Neural cell (in vitro differentiated cells): ENCODE data around the gene RIMKLB. TPM values are rescaled to one million over a fixed set of nuclear protein-coding genes. Genes with fewer than 3 reads are reported as not detected.

ENCODE experiments used
- H2AFZ ChIP-seq: fragments of 200-600, 300-800 bp; sonication (generic), shearing (Covaris generic); 2 replicates; pipeline ENCODE4 v1.6.0; 2014; ENCODE audit warnings: low read depth, mild to moderate bottlenecking, antibody characterized with exemption, low read length, moderate library complexity
- H3F3A ChIP-seq: fragments of 200-600 bp; shearing (Covaris generic); 2 replicates; pipeline ENCODE4 v1.6.1; 2016; ENCODE audit warnings: mild to moderate bottlenecking, moderate library complexity, mixed read lengths, antibody characterized with exemption, low read length; ENCODE audit not compliant: insufficient read depth, poor library complexity, severe bottlenecking
- H3K27ac ChIP-seq: fragments of 200-600, 300-800 bp; sonication (generic), shearing (Covaris generic); 2 replicates; pipeline ENCODE4 v1.5.1; 2014; ENCODE audit warnings: mild to moderate bottlenecking, low read length, moderate library complexity
- H3K27me3 ChIP-seq: fragments of 300-800, 200-600 bp; sonication (generic), shearing (Covaris generic); 2 replicates; pipeline ENCODE4 v1.6.0; 2014; ENCODE audit warnings: mild to moderate bottlenecking, low read depth, low read length, moderate library complexity; ENCODE audit not compliant: insufficient read depth
- H3K36me3 ChIP-seq: fragments of 300-800, 200-600 bp; sonication (generic), shearing (Covaris generic); 2 replicates; pipeline ENCODE4 v1.5.1; 2014; ENCODE audit warnings: mild to moderate bottlenecking, antibody characterized with exemption, low read length, moderate library complexity; ENCODE audit not compliant: insufficient read depth
- H3K4me2 ChIP-seq: fragments of 300-800, 200-600 bp; sonication (generic), shearing (Covaris generic); 2 replicates; pipeline ENCODE4 v1.6.0; 2014; ENCODE audit warnings: mild to moderate bottlenecking, low read length
- H3K4me3 ChIP-seq: fragments of 300-800, 200-600 bp; sonication (generic), shearing (Covaris generic); 2 replicates; pipeline ENCODE4 v1.5.1; 2014; ENCODE audit warnings: mild to moderate bottlenecking, low read length, moderate library complexity
- H3K79me2 ChIP-seq: fragments of 200-600 bp; shearing (Covaris generic); replicated peaks from 2 replicates; pipeline ENCODE4 v1.6.0; 2014; ENCODE audit warnings: mild to moderate bottlenecking, low read length, moderate library complexity; ENCODE audit not compliant: insufficient read depth
- H3K9ac ChIP-seq: fragments of 300-800, 200-600 bp; sonication (generic), shearing (Covaris generic); 2 replicates; pipeline ENCODE4 v1.6.1; 2016; ENCODE audit warnings: mild to moderate bottlenecking, low read length, mixed read lengths
- H3K9me2 ChIP-seq: fragments of 200-600 bp; shearing (Covaris generic); 2 replicates; pipeline ENCODE4 v1.6.1; 2016; ENCODE audit warnings: mild to moderate bottlenecking, low read length, mixed read lengths; ENCODE audit not compliant: insufficient read depth
- H3K9me3 ChIP-seq: fragments of 200-600, 300-800 bp; sonication (generic), shearing (Covaris generic); 2 replicates; pipeline ENCODE4 v1.6.1; 2016; ENCODE audit warnings: mild to moderate bottlenecking, mixed run types, low read length, moderate library complexity, mixed read lengths
- H4K20me1 ChIP-seq: fragments of 200-600 bp; shearing (Covaris generic); 2 replicates; pipeline ENCODE4 v1.6.1; 2016; ENCODE audit warnings: mild to moderate bottlenecking, mixed run types; ENCODE audit not compliant: insufficient read depth
- EP300 ChIP-seq: fragments of 450-650 bp; conservative IDR thresholded peaks from 2 replicates; pipeline ENCODE4 v1.6.1; 2014; ENCODE audit warnings: antibody characterized with exemption, mild to moderate bottlenecking, moderate library complexity; ENCODE audit not compliant: poor library complexity, severe bottlenecking
- EZH2 ChIP-seq: fragments of 200-600, 300-800 bp; shearing (Covaris generic), sonication (generic); IDR thresholded peaks from 2 replicates; pipeline ENCODE4 v1.6.1; 2014; ENCODE audit warnings: antibody characterized with exemption, low read length, borderline replicate concordance, mild to moderate bottlenecking; ENCODE audit not compliant: insufficient read depth, poor library complexity, severe bottlenecking
- MXI1 ChIP-seq: fragments of 450-650 bp; conservative IDR thresholded peaks from 2 replicates; pipeline ENCODE4 v1.6.1; 2014; ENCODE audit warnings: antibody characterized with exemption, mild to moderate bottlenecking; ENCODE audit not compliant: poor library complexity, severe bottlenecking
- POLR2AphosphoS5 ChIP-seq: IDR thresholded peaks from 2 replicates; pipeline ENCODE4 v1.6.1; 2012
- RAD21 ChIP-seq: fragments of 450-650 bp; conservative IDR thresholded peaks from 2 replicates; pipeline ENCODE4 v1.6.1; 2014; ENCODE audit warnings: antibody characterized with exemption, mild to moderate bottlenecking, moderate library complexity
- SMC3 ChIP-seq: fragments of 450-650 bp; conservative IDR thresholded peaks from 2 replicates; pipeline ENCODE4 v1.6.1; 2014; ENCODE audit warnings: antibody characterized with exemption, mild to moderate bottlenecking, moderate library complexity; ENCODE audit not compliant: poor library complexity
- TAF1 ChIP-seq: IDR thresholded peaks from 2 replicates; pipeline ENCODE4 v1.6.1; 2012; ENCODE audit warnings: low read depth
- polyA plus RNA-seq: library from polyadenylated mRNA; depleted of rRNA; stranded (reverse); fragments of >200 nt; gene quantifications from 2 replicates; pipeline ENCODE4 v1.2.3, GENCODE V29; 2014
- TF ChIP-seq, protein P1 (sequence below): fragments of 450-650 bp; IDR thresholded peaks from 2 replicates; pipeline ENCODE4 v1.5.1; 2014; ENCODE audit warnings: antibody characterized with exemption, mild to moderate bottlenecking, moderate library complexity; ENCODE audit not compliant: poor library complexity, severe bottlenecking
- TF ChIP-seq, protein P2 (sequence below): IDR thresholded peaks from 2 replicates; pipeline ENCODE4 v1.6.1; 2012; ENCODE audit warnings: borderline replicate concordance

RIMKLB gene
- polyA plus RNA-seq, 1 donor from 2014 or later, result 393 TPM

DNA sequence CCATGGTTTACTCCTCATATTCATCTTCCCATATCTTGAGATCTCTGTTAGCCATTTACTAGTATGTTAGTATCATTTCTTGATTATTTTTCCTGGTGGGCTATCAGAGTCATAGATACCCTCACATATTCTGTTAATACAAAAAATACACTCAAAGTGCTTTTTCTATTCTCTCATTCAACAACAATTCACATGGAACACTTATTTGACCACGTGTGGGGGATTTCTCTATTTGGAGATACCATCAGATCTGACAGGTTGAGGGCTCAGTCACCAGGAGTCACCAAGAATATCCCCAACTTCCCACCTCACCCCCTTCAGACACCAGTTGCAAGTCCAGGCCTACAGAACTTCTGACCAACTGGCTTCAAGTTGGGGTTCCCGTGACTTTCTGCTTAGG, 72.7 kb downstream of the RIMKLB start:
- Histone ChIP-seq H3K27ac (no peak overlapping the region), H3K36me3 (no peaks in the 10 kb centered on the region), H3K4me2 (no peak overlapping the region), H4K20me1 (no peaks in the 10 kb centered on the region), H3K9me3 (no peaks in the 10 kb centered on the region), H3K9ac (no peak overlapping the region), H3K4me3 (no peak overlapping the region), H3K27me3 (no peaks in the 10 kb centered on the region), H3K9me2 (no peaks in the 10 kb centered on the region), H2AFZ (no peak overlapping the region), H3F3A (no peaks in the 10 kb centered on the region), H3K79me2 (peaks cover 4% of the 10 kb centered on the region)
- TF ChIP-seq POLR2AphosphoS5 (no peak), EZH2 (no peak), RAD21 (no peak), SMC3 (no peak), MXI1 (no peak), TAF1 (no peak), EP300 (no peak)
- TF ChIP-seq, protein P1, sequence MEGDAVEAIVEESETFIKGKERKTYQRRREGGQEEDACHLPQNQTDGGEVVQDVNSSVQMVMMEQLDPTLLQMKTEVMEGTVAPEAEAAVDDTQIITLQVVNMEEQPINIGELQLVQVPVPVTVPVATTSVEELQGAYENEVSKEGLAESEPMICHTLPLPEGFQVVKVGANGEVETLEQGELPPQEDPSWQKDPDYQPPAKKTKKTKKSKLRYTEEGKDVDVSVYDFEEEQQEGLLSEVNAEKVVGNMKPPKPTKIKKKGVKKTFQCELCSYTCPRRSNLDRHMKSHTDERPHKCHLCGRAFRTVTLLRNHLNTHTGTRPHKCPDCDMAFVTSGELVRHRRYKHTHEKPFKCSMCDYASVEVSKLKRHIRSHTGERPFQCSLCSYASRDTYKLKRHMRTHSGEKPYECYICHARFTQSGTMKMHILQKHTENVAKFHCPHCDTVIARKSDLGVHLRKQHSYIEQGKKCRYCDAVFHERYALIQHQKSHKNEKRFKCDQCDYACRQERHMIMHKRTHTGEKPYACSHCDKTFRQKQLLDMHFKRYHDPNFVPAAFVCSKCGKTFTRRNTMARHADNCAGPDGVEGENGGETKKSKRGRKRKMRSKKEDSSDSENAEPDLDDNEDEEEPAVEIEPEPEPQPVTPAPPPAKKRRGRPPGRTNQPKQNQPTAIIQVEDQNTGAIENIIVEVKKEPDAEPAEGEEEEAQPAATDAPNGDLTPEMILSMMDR, result no peak
- TF ChIP-seq, protein P2, sequence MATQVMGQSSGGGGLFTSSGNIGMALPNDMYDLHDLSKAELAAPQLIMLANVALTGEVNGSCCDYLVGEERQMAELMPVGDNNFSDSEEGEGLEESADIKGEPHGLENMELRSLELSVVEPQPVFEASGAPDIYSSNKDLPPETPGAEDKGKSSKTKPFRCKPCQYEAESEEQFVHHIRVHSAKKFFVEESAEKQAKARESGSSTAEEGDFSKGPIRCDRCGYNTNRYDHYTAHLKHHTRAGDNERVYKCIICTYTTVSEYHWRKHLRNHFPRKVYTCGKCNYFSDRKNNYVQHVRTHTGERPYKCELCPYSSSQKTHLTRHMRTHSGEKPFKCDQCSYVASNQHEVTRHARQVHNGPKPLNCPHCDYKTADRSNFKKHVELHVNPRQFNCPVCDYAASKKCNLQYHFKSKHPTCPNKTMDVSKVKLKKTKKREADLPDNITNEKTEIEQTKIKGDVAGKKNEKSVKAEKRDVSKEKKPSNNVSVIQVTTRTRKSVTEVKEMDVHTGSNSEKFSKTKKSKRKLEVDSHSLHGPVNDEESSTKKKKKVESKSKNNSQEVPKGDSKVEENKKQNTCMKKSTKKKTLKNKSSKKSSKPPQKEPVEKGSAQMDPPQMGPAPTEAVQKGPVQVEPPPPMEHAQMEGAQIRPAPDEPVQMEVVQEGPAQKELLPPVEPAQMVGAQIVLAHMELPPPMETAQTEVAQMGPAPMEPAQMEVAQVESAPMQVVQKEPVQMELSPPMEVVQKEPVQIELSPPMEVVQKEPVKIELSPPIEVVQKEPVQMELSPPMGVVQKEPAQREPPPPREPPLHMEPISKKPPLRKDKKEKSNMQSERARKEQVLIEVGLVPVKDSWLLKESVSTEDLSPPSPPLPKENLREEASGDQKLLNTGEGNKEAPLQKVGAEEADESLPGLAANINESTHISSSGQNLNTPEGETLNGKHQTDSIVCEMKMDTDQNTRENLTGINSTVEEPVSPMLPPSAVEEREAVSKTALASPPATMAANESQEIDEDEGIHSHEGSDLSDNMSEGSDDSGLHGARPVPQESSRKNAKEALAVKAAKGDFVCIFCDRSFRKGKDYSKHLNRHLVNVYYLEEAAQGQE, result no peak

DNA sequence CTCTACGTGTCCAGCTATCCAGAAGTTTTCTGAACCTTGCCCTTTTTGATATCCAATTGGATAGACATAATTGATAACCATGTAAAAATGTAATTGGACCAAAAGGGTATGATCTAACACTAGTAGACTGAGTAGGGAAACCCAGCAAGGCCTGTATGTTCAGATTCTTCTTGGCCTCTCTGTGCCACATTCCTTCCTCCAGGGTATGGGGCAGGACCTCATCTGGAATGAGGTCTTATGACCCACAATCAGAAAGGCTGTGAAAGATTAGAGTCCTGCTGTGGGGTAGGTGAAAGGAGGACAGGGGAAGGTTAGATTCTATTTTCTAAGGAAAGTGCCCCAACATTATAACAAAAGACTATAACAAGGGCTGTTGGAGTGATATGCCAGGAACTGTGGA, 73.3 kb downstream of the RIMKLB start:
- H3K79me2 ChIP-seq, result peaks cover 4% of the 10 kb centered on the region
- no peaks in the 10 kb centered on the region for H4K20me1 ChIP-seq
- H3K9me3 ChIP-seq, result no peaks in the 10 kb centered on the region
- no peaks in the 10 kb centered on the region for H3K9me2 ChIP-seq
- no peaks in the 10 kb centered on the region for H3F3A ChIP-seq
- no peak overlapping the region for H3K4me3 ChIP-seq
- H3K9ac ChIP-seq, result no peak overlapping the region
- no peaks in the 10 kb centered on the region for H3K27me3 ChIP-seq
- TF ChIP-seq TAF1 (no peak), EZH2 (no peak), POLR2AphosphoS5 (no peak), SMC3 (no peak), RAD21 (no peak), EP300 (no peak), MXI1 (no peak)
- TF ChIP-seq, protein P1, result no peak
- TF ChIP-seq, protein P2, result no peak
- H3K27ac ChIP-seq, result no peak overlapping the region
- no peaks in the 10 kb centered on the region for H3K36me3 ChIP-seq
- no peak overlapping the region for H3K4me2 ChIP-seq
- H2AFZ ChIP-seq, result no peak overlapping the region
